Stimulated activated CD4-positive, alpha-beta T cell treated with anti-CD3 and anti-CD28 coated beads, TNF-alpha, amount 100 ng/mL, for 4 hours (primary cell): ENCODE measurements around the gene IRAK4.

ENCODE experiments used
- DNase-seq, 3 experiments: peaks; one replicate each; pipeline ENCODE4 v3.0.0-alpha.2; 2020; ENCODE audit warnings: low read depth in 3 of 3

The IRAK4 gene

DNA sequence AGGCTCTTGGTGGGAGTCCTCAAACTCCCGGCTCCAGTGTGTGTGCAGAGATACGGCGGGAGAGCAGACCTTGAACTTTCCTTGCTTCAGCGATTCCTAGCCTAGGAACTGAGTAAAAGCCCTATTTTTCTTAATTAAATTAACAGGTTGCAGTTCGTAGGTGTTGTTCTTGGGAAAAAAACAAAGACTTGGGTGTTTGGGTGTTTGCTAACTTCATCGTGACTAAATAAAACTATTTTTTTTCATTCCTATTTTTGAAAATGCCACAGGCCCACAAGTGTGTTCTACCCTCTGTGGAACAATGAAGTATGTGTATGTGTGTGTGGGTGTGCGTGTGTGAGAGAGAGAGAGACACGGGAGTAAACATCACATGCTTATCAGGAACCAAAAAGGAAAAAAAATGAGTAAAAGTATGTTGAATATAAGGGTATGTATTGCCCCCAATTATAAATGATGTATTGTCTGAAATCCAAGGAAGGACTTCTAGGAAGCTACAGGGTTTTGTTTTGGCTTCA, 77.8 kb downstream of the IRAK4 start:
- DNase-seq = no peak
